SJSA1 (cell line): ENCODE results near the gene IGSF21. TPM values are rescaled to one million over a fixed set of nuclear protein-coding genes. Genes with fewer than 3 reads are reported as not detected.

Experiments
- DNase-seq, 2 experiments: peaks; one replicate each; pipeline ENCODE4 v3.0.0-alpha.2; 2015 to 2020; ENCODE audit warnings: low spot score in 2 of 2, low read depth in 1 of 2
- H3K27ac ChIP-seq: fragments of 250-450 bp; sonication (Bioruptor Pico); 2 replicates; pipeline ENCODE4 v1.5.1; 2020; ENCODE audit warnings: mild to moderate bottlenecking, moderate library complexity
- H3K27me3 ChIP-seq: fragments of 250-450 bp; sonication (Bioruptor Pico); replicated peaks from 2 replicates; pipeline ENCODE4 v1.5.1; 2020; ENCODE audit warnings: mild to moderate bottlenecking, moderate library complexity
- H3K36me3 ChIP-seq: fragments of 250-450 bp; sonication (Bioruptor Pico); 2 replicates; pipeline ENCODE4 v1.5.1; 2020; ENCODE audit warnings: mild to moderate bottlenecking
- H3K4me1 ChIP-seq: fragments of 250-450 bp; sonication (Bioruptor Pico); replicated peaks from 2 replicates; pipeline ENCODE4 v1.6.1; 2021; ENCODE audit warnings: mild to moderate bottlenecking
- H3K4me3 ChIP-seq: fragments of 250-450 bp; sonication (Bioruptor Pico); 2 replicates; pipeline ENCODE4 v1.5.1; 2020; ENCODE audit warnings: mild to moderate bottlenecking
- H3K9me3 ChIP-seq: fragments of 250-450 bp; sonication (Bioruptor Pico); replicated peaks from 2 replicates; pipeline ENCODE4 v1.5.1; 2020; ENCODE audit warnings: mild to moderate bottlenecking
- total RNA-seq: library from RNA; depleted of rRNA; stranded (reverse); fragments of >200 nt; shearing (Covaris generic); gene quantifications from 2 replicates; pipeline ENCODE4 v1.2.3, GENCODE V29; 2014

The IGSF21 gene
- total RNA-seq, 1 experiment from 2014 or later, result not detected

DNA sequence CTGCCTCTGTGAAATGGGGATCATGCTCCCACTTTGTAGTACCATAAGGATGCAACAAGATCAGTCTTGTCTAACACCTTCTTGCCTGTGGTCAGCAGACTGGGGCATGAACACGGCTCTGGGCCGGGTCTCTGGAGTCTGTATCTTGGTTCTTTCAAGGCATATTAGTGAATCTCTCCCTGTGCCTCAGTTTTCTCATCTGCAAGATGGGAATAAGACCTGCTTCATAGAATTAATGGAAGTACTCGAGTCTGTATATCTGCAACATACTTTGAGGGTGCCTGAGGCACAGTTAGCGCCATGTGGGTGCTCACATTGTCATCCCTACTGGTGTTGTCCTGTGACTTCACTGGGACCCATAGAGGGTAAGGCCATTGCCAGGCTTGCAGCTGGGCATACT, 84.6 kb downstream of the IGSF21 start:
- Histone ChIP-seq H3K27ac (no peak overlapping the region), H3K4me1 (no peaks in the 10 kb centered on the region), H3K27me3 (peaks cover 37% of the 10 kb centered on the region), H3K4me3 (no peak overlapping the region), H3K36me3 (no peaks in the 10 kb centered on the region), H3K9me3 (no peaks in the 10 kb centered on the region)
- no peak for DNase-seq

GRCh38 chr1:18192974-18193373, 85.4 kb downstream of the IGSF21 start:
- no peak overlapping the region for H3K27ac ChIP-seq

DNA sequence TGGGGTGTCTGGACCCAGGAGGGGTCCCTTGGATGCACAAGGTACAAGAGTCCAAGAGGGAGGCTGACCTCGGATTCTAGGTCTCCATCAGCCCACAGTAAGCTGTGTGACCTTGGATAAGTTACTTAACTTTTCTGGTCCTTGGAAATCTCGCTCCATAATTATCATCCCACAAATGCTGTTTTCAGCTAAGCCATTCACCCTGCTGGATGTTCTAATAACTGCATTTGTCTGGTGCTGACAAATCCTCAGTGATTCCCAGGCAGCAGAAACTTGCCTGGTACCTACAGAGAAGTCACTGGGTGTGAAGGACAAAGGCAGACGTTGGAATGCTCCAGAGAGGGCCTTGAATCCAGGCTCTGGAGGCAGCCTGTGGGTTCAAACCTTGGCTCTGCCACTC, 89.7 kb downstream of the IGSF21 start:
- H3K27ac ChIP-seq, result no peak overlapping the region
- DNase-seq, result no peak

More at GRCh38 chr1:18192974-18193373, 85.4 kb downstream of the IGSF21 start:
- Histone ChIP-seq H3K9me3 (no peaks in the 10 kb centered on the region), H3K36me3 (no peaks in the 10 kb centered on the region), H3K4me3 (no peak overlapping the region), H3K27me3 (peaks cover 42% of the 10 kb centered on the region), H3K4me1 (no peaks in the 10 kb centered on the region)
- DNase-seq, result no peak

GRCh38 chr1:18198260-18198659, 90.7 kb downstream of the IGSF21 start:
- no peaks in the 10 kb centered on the region for H3K4me1 ChIP-seq
- H3K9me3 ChIP-seq, result no peaks in the 10 kb centered on the region
- H3K4me3 ChIP-seq, result no peak overlapping the region
- no peak overlapping the region for H3K27ac ChIP-seq
- H3K27me3 ChIP-seq, result peaks cover 45% of the 10 kb centered on the region
- H3K36me3 ChIP-seq, result no peaks in the 10 kb centered on the region
- no peak for DNase-seq

More for the DNA sequence above, 89.7 kb downstream of the IGSF21 start:
- Histone ChIP-seq H3K4me1 (no peaks in the 10 kb centered on the region), H3K4me3 (no peak overlapping the region), H3K27me3 (peaks cover 48% of the 10 kb centered on the region), H3K36me3 (no peaks in the 10 kb centered on the region), H3K9me3 (no peaks in the 10 kb centered on the region)

DNA sequence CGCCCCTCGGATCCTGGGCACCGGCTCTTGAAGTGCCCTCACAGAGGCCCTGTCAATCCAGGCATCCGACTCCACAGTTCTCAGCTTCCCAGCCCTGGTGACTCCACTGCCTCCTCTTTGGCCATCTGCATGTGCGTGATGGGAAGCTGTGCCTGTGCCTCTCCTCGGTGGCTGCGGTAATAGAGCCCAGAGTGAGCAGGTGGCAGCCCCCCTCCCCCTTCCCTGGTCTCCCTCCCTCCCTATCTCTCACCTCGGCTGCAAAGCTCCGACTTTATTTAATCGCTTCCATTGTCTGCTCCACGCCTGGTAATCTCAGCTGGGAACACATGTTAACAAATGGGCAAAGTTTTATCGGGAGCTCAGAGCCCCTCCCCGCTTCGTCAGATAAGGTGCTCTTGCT, 91.9 kb downstream of the IGSF21 start:
- Histone ChIP-seq H3K9me3 (no peaks in the 10 kb centered on the region), H3K4me1 (no peaks in the 10 kb centered on the region), H3K36me3 (no peaks in the 10 kb centered on the region), H3K27ac (no peak overlapping the region), H3K4me3 (no peak overlapping the region), H3K27me3 (peaks cover 40% of the 10 kb centered on the region)
- DNase-seq, result no peak

GRCh38 chr1:18200136-18200717, 92.6 kb downstream of the IGSF21 start:
- Histone ChIP-seq H3K4me1 (no peaks in the 10 kb centered on the region), H3K9me3 (no peaks in the 10 kb centered on the region), H3K27me3 (peaks cover 40% of the 10 kb centered on the region), H3K27ac (no peak overlapping the region), H3K36me3 (no peaks in the 10 kb centered on the region), H3K4me3 (no peak overlapping the region)
- DNase-seq, result no peak

GRCh38 chr1:18200918-18201317, 93.3 kb downstream of the IGSF21 start:
- H3K9me3 ChIP-seq, result no peaks in the 10 kb centered on the region
- DNase-seq, result no peak
- H3K27me3 ChIP-seq, result peaks cover 40% of the 10 kb centered on the region
- H3K4me1 ChIP-seq, result no peaks in the 10 kb centered on the region
- no peak overlapping the region for H3K27ac ChIP-seq
- H3K36me3 ChIP-seq, result no peaks in the 10 kb centered on the region
- no peak overlapping the region for H3K4me3 ChIP-seq

GRCh38 chr1:18201997-18202719, 94.6 kb downstream of the IGSF21 start:
- H3K4me3 ChIP-seq, result no peak overlapping the region
- H3K27me3 ChIP-seq, result peaks cover 29% of the 10 kb centered on the region
- H3K4me1 ChIP-seq, result no peaks in the 10 kb centered on the region

GRCh38 chr1:18203645-18204044, 96.0 kb downstream of the IGSF21 start:
- Histone ChIP-seq H3K36me3 (no peaks in the 10 kb centered on the region), H3K27me3 (peaks cover 17% of the 10 kb centered on the region), H3K27ac (no peak overlapping the region), H3K4me3 (no peak overlapping the region), H3K9me3 (no peaks in the 10 kb centered on the region), H3K4me1 (no peaks in the 10 kb centered on the region)
- DNase-seq, result no peak

More at GRCh38 chr1:18201997-18202719, 94.6 kb downstream of the IGSF21 start:
- H3K36me3 ChIP-seq, result no peaks in the 10 kb centered on the region
- H3K27ac ChIP-seq, result no peak overlapping the region
- no peak for DNase-seq
- H3K9me3 ChIP-seq, result no peaks in the 10 kb centered on the region

DNA sequence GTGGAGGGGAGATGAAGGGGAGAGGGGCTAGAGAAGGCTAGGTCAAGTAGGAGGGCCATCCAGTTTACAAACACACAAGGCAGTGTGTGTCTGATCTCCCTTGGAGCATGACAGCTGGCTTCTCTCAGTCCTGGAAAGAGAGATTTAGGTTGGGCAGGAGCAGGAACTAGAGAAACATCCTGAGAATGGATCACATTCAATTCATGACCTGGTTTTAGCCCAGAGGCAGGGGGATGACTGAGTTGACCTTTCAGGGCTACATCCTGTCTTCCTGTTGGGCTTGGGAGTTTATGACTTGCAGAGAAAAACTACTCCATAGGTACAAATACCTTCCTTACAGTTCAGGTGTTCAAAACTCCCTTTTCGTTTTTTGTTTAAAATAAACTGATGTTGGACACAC, 97.0 kb downstream of the IGSF21 start:
- Histone ChIP-seq H3K4me1 (no peaks in the 10 kb centered on the region), H3K9me3 (no peaks in the 10 kb centered on the region), H3K36me3 (no peaks in the 10 kb centered on the region), H3K27ac (no peak overlapping the region), H3K4me3 (no peak overlapping the region), H3K27me3 (peaks cover 21% of the 10 kb centered on the region)
- no peak for DNase-seq

DNA sequence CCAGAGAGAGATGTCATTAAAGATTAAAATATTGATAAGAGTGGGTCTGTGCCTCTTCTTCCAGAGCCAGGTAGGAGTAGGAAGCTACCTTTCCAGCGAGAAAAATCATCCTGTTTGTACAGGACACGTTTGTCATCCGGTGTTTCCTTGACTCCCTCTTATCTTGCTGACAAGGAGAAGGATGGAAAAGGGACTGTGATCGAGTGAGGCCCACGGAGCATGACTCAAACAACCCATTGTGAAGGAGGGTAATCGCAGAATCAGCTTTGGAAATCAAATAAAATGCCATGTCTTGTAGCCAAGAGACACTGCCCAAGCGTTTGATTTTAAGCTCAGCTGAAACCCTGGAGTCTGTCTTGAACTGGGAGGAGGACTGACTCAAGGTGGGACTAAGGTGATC, 97.7 kb downstream of the IGSF21 start:
- Histone ChIP-seq H3K27me3 (peaks cover 14% of the 10 kb centered on the region), H3K27ac (no peak overlapping the region), H3K9me3 (no peaks in the 10 kb centered on the region), H3K36me3 (no peaks in the 10 kb centered on the region), H3K4me1 (no peaks in the 10 kb centered on the region), H3K4me3 (no peak overlapping the region)
- DNase-seq, result no peak

GRCh38 chr1:18211764-18212163, 104.2 kb downstream of the IGSF21 start:
- no peaks in the 10 kb centered on the region for H3K9me3 ChIP-seq

GRCh38 chr1:18217398-18218043, 109.9 kb downstream of the IGSF21 start:
- no peak overlapping the region for H3K4me3 ChIP-seq
- H3K9me3 ChIP-seq, result no peaks in the 10 kb centered on the region
- H3K36me3 ChIP-seq, result no peaks in the 10 kb centered on the region
- H3K27ac ChIP-seq, result no peak overlapping the region
- peak in 1 of 2 experiments; percentile 4 for DNase-seq
- no peaks in the 10 kb centered on the region for H3K27me3 ChIP-seq
- H3K4me1 ChIP-seq, result no peaks in the 10 kb centered on the region

More at GRCh38 chr1:18211764-18212163, 104.2 kb downstream of the IGSF21 start:
- Histone ChIP-seq H3K4me1 (no peaks in the 10 kb centered on the region), H3K27ac (no peak overlapping the region), H3K4me3 (no peak overlapping the region), H3K36me3 (no peaks in the 10 kb centered on the region), H3K27me3 (peaks cover 9% of the 10 kb centered on the region)
- DNase-seq, result no peak

GRCh38 chr1:18229625-18230024, 122.0 kb downstream of the IGSF21 start:
- Histone ChIP-seq H3K4me1 (no peaks in the 10 kb centered on the region), H3K27ac (no peak overlapping the region), H3K36me3 (no peaks in the 10 kb centered on the region), H3K4me3 (no peak overlapping the region), H3K9me3 (peaks cover 5% of the 10 kb centered on the region; the same call in 1 of the 2 replicates), H3K27me3 (no peaks in the 10 kb centered on the region)
- no peak for DNase-seq
